Ureter (tissue), 1 donor: ENCODE results near the gene SCARF1. TPM values are rescaled to one million over a fixed set of nuclear protein-coding genes. Genes with fewer than 3 reads are reported as not detected.

Experiments used
- DNase-seq: peaks from one replicate; pipeline ENCODE4 v3.0.0-alpha.2; 2020; ENCODE audit warnings: low spot score
- total RNA-seq: library from RNA; stranded (reverse); gene quantifications from one replicate; pipeline ENCODE4 v1.2.4, GENCODE V29; 2023
- donor health status: DM: yes; HTN: yes; CAD: no.

SCARF1 gene
- total RNA-seq, 1 donor from 2014 or later = 16.3 TPM

DNA sequence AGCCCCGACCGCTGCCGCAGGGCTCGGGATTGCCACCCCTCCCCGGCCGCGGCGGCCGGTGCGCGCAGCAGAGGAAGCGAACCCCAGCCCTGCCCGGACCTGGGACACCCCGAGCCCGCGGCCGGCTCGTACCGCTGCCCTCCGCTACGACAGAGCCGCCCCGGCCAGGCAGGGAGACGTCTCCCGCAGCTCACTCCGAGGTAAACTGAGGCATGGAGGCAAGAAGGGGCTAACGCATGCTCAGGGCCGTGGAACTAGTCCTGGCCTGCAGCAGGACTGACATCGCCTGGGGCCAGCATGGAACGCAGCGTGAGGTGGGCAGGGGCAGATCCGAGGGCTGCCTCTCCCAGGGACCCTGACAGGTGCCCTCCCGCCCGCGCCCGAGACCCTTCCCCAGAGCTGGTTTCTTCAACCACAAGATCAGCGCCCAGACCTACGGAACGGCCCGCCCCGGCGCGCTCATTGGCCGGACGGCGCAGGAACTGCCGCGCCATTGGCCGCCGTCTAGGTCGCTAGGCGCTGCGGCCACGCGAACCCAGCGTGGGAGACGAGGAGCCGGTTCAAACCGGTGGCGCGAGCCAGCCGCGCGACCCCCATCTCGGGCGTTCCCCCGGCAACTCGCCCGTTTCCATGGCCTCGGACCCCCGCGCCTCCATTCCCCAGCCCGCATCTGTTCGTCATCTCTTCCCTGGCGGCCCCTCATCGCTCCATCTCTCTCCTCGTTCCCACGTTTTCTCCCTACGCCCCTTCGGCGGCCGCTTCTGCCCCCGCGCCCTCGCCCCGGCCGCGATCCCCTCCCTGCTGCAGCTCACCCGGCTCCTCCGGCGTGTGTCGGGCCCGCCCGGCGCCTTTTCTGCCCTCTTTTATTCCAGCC lies 17.3 kb downstream of the SCARF1 start, which contains the start of gene SLC43A2:
SLC43A2 (minus strand) TSS at position 853 of the 874 bp plus-strand sequence. CDS start 960 bp downstream, outside the sequence.
- peak; percentile 84 for DNase-seq

DNA sequence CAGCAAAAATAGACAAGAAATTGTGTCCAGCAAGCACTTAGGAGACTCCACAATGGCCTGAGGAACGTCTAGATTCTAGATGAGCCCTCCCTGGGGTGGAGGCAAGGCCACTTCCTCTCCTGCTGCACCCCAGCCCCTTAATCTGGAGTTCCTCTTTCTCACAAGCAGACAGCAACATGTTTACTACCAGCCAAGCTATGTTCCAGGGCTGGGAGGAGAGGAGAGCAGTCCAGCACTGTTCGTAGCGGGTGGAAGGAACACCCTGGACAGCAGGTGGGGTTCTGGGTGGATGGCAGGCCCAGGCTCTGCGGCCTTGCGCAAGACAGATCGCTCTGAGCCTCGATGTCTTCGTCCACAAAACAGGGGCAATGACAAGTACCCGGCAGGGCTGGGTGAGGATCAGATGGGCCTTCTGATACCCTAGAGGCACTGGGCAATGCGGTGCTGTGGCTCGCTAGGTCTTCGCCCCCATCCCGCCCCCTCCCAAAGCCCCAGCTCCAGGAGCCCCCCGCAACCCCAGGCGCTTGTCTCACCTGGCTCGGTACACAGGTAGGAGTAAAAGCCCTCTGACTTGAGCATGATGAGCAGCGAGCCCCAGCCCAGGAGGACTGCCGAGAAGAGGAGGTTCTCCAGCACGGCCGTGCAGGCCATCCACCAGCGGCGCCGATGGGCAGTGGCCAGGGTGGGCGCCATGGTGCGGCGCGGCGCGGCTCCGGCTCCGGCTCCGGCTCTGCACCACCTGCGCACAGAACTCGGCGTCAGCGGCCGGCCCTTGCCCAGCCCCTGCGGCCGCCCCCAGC lies 18.1 kb downstream of the SCARF1 start:
- DNase-seq = no peak

- no peak for DNase-seq
Observed at GRCh38 chr17:1626333-1626732, 19.2 kb downstream of the SCARF1 start.

DNA sequence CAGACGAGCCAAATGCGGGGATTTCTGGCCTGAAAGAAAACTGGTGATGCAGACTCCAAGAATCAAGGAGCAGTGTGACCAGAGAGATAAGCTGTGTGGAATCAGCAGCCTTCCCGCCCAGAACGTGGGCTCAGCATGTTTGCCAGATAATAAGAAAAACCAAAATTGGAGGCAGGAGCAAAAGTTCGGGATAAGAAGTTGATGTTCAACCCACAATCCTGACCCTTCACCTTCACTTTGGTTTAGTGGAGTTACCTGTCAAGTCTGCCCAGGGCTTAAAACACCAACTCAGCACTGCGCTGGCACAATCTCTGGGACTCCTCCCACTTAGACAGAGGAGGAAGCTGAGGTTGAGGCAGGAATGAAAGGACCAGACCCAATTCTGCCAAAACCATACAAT lies 20.0 kb downstream of the SCARF1 start:
- no peak for DNase-seq

DNA sequence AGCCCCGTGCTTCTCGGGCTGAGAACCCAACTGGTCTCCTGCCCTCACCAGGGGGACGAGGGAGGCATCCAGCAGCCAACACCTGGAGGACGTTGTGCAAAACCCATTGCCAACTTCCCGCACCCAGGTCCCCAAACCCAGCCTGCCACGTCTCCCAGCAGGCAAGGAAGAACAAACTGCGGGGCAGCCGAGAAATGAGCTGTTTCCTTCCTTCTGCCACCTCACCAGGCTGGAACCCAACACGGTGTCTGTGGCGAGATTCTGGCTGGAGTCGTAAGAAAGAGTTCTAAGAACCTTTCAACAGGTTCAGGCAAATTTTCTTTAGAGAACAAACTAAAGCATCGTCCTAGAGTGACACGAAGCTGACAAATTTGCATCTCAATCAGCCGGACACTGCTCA lies 20.5 kb downstream of the SCARF1 start:
- DNase-seq = no peak

- no peak for DNase-seq
Observed at GRCh38 chr17:1624650-1625049, 20.9 kb downstream of the SCARF1 start.

GRCh38 chr17:1623057-1623630 lies 22.4 kb downstream of the SCARF1 start:
- no peak for DNase-seq

DNA sequence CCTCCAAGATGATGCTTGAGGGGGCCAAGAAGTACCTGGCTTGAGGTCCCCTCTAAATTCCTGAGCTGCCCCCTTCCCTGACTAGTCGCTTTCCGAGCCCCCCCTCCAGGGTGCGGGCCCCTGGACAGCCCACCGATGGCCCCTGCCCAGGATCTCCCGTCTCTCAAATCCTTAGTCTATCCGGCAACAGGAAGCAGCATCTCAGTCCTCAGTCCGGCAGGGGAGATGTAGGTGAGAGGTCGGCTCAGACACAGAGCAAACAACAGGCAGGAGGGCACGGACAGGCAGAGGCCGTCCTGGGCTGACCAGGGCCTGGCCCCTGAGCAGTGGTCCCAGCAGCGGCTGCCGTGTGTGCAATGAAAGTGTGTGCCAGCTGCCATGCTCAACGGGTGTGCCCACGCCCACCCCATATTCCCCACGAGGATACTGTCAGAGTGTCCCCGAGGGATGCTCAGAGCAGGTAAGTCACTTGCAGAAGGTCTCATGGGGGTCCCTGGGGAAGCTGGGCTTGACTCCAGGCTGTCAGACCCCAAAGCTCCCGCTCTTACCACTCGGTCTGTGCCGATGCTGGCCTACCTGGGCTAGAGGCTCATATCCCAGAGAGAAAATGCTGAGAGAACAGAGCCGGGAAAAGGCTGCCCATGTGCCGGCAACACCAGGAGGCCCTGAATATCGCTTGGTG lies 24.1 kb downstream of the SCARF1 start:
- no peak for DNase-seq

GRCh38 chr17:1620486-1620885 lies 25.0 kb downstream of the SCARF1 start:
- no peak for DNase-seq

DNA sequence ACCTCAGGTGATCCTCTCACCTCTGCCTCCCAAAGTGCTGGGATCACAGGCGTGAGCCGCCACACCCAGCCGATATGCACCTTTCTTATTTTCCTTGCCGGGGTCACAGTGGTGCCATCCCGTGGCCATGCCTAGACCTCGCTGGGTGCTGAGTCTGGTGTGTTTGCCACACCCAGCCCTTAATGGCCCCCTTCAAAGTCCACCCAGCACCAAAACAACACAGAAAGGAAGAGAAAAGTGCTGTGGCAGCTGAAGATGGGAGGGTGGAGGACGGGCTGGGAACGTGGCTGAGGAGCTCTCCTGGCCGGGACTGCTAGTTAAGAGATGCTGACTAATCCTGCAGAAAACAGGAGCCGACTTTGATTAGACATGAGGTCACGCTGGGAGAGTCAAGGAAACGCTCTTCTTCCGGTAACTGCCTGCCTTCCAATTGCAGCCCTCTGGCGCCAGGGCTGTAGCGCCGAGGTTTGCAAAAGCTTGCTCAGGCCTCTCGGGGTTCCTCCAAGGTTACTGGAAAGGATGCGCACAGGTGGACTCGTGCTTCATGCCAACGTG lies 27.8 kb downstream of the SCARF1 start:
- no peak for DNase-seq

DNA sequence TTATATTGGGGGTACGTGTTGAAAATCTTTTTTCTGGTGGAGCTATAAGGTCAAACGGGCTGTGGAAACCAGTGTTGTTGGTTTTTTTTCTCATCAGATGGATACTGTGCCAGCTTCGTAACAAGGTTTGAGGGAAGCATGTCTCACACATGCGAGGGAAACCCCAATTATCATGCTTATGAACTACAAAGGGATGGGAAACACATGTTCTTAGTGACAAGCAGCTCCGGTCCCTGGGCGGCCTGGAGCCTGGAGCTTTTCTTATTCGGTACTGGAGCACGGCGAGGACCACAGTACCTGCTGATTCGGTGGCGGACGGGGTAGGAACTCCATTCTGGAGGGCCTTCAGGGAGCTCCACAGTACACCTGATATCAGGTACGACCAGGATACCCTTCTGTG lies 29.4 kb downstream of the SCARF1 start:
- DNase-seq = no peak

DNA sequence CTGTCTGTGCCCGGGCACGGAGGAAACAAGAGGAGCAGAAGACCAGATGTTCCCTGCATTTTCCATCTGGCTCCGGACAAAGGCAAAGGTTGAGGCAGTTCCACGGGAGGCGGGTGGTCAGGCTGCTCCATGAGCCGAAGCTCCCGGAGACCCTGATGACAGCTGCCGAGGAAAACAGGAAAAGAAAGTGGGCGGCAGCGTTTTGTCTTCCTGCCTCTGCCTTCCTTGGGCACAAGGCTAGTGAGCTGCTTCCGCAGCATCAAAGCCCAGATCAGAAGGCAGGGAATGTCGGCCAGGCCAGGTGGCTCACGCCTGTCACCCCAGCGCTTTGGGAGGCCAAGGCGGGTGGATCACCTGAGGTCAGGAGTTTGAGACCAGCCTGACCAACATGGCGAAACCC lies 33.1 kb downstream of the SCARF1 start:
- DNase-seq = no peak

DNA sequence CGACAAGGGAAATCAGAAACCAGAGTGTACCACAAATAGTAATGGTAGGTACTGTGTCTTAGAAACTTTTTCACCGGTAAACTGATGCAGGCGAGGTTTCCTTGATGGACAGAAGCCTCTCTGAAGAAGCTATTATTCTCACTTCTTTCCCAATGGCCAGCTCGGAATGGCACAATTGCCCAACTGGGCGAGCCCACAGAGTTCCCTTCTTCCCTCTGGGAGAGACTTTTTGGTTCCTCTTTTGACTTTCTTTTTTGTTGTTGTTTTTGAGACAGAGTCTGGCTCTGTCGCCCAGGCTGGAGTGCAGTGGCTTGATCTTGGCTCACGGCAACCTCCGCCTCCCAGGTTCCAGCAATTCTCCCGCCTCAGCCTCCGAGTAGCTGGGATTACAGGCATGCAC lies 33.8 kb downstream of the SCARF1 start:
- DNase-seq = no peak

DNA sequence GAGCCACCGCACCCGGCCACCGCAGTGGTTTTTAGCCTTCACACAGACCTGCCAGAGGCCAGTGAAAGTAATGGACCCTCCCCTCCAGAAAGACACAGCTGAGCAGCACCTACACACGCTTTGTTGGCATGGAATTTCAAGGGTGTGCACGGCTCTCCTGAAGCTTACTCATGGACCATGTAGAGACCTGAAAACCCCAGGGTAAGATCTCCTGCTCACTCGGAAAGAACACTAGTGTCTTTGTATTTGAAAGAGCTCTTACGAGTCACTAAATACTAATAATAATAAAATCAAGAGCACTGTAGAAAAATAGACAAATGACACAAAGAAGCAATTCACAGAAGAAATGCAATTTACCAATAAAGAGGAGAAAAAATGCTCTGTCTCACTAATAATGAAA lies 36.9 kb downstream of the SCARF1 start:
- DNase-seq = no peak

DNA sequence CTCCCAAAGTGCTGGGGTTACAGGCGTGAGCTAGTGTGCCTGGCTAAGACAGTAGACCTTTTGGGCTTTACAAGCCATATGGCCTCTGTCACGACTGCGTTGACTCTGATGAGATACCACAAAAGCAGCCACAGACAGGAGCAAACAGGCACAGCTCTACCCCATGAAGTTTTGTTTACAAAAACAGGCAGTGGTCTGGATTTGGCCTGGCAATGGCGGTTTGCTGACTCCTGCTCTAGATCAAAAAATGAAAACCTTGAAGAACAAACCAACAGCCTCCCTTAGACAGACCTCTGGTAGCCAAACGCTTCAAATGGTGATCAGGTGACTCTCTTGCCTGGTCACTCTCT lies 37.6 kb downstream of the SCARF1 start:
- DNase-seq = no peak

- DNase-seq = no peak
Observed at GRCh38 chr17:1606352-1606985, 39.1 kb downstream of the SCARF1 start.

DNA sequence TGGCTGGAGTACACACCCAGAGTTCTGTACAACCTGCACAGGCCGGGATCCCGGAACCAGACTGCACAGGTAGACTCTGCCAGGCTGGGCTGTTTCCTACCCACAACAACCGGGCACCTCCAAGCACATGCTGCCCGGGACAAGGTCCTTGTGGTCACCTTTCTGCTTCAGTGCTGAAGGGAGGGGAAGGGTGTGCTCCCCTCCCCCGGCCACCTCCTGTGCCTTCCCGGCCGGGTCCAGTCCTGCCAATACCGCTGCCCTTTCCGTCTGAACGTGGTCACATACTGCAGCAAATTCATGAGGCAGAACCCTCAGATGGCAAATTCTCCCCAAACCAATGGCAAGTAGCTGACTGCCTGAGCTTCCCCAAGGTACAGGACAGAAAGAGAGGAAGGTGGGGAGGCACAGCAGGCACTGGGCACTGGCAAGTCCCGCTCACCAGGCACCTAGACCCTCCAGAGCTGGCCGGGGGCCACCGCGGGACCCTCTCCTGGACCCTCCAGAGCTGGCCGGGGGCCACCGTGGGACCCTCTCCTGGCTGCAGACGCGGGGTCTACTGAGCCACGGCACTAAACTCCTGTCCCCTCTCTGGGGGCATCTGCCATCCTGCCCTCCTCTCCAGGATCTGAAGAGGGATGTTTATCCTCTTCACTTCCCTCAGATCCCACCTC lies 39.7 kb downstream of the SCARF1 start:
- DNase-seq = no peak

- no peak for DNase-seq
Observed at GRCh38 chr17:1604831-1605528, 40.6 kb downstream of the SCARF1 start.

- no peak for DNase-seq
Observed at GRCh38 chr17:1601571-1601970, 44.0 kb downstream of the SCARF1 start.
